Stimulated activated CD4-positive, alpha-beta T cell treated with anti-CD3 and anti-CD28 coated beads, Interleukin-1b, Interleukin-23, amount 100 ng/mL, for 4 hours (primary cell): ENCODE data around the gene PDHX.

Experiments
- DNase-seq, 2 donors: peaks; one replicate each; pipeline ENCODE4 v3.0.0-alpha.2; 2020; ENCODE audit warnings: low read depth in 2 of 2

Gene PDHX

DNA sequence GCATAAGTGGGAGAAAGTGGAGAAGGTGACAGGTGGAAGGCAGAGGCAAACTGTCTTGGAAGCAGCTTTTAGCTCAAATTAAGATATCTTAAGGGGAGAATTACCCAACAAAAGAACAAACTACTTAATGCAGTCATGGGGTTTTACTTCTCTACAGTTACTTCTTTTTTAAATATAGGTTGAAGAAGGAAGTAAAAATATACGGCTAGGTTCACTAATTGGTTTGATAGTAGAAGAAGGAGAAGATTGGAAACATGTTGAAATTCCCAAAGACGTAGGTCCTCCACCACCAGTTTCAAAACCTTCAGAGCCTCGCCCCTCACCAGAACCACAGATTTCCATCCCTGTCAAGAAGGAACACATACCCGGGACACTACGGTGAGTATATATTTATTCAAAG is 40.8 kb downstream of the PDHX start:
- no peak for DNase-seq

DNA sequence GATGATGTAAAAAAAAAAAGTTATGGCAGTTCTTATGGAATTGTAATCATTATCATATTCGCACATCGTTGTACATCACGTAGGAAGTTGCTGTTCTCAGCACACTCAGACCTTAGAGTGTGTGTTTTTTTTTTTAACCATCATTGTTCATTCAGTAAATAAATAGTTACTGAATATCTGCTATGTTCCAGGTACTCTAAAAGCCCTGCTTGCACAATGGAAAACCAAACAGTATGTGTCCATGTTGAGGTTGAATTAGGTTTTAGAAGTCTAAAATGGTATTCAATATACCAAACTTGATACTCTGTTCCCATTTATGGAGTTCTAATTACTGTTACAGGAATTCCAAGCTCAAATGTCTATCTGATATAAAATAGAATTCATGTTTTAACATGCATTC is 41.2 kb downstream of the PDHX start:
- no peak for DNase-seq

DNA sequence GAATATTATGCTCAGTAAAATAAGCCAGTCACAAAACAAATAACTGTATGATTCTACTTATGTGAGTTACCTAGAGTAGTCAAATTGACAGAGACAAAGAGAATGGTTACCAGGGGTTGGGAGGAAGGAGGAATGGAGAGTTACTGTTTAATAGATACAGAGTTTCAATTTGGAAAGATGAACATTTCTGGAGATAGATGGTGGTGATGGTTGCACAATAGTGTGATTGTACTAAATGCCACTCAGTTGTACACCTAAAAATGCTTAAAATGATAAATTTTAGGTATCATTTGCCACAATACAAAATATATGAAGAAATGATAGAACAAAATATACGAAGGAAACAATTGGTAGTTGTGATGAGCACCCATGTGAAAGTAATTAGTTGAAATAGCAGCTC is 43.4 kb downstream of the PDHX start:
- no peak for DNase-seq

DNA sequence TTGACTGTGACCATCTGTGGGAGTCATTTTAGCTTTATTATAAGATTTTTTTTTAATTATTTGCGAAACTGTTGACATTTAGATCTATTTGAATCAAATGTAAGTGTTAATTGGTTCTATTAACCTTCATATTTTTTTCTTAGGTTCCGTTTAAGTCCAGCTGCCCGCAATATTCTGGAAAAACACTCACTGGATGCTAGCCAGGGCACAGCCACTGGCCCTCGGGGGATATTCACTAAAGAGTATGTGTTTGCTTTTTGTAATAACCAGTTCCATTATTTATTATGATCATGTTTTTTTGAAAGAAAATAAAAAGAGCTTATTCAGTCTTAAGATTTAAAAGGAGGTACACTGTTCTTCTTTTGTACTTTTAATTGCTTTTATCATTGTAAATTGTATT is 43.9 kb downstream of the PDHX start:
- DNase-seq: no peak

DNA sequence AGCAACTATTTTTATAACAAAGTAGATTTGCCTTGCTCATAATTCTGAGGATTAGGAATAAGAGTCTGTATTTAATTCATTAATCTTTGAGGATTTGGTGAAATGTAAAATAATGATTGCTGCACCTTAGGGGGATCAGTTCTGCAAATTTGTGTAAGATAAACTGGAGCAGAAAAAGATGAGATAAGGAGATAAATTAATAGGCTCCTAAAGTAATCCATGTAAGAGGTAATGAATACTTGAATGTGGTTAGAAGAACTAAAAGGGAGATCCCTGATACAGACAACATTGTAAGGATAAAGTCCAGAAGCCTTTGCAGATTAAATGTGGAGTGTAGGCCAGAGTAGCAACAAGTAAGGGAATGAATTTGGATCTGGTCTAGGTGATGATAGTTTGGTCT is 45.6 kb downstream of the PDHX start:
- DNase-seq: no peak

DNA sequence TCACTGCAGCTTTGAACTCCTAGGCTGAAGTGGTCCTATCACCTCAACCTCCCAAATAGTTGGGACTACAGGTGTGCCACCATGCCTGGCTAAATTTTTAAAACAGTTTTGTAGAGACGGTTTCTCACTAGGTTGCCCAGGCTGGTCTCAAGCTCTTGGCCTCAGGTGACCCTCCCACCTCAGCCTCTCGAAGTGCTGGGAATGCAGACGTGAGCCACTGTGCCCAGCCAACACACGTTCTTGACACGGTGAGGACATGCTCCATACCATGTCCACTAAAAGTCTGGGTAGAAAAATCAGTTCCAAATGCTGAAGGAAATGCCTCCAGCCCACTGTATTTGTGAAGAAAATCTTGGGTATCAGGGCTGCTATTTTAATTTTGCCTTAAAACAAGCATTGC is 46.9 kb downstream of the PDHX start:
- DNase-seq: no peak

DNA sequence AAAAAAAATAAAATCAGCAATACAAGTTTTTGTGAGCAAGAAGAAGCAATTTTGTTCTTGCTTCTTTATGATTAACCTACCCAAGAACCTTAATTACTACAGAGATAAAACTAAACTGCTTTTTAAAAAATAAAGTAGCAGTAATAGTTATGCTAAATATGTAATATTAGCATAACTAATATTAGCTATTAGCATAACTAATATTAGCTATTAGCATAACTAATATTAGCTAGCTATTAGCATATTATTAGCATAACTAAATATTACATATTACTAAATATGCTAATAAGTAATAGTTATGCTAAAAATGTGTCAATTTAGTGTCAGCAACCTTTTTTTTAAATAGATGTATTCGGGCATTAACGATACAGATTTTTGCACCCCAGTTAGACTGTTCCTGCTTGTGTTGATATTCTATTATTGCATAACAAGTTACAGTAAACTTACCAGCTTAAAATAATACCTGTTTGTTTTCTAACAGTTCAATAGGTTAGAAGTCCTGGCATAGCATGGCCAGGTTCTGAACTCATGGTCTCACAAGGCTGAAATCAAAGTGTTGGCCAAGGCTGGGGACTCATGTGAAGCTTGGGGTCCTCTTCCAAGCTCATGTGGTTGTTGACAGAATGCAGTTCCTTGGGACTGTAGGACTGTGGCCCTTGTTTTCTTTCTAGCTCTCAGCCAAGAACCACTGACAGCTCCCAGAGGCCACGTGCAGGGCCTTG is 48.4 kb downstream of the PDHX start:
- DNase-seq: no peak

DNA sequence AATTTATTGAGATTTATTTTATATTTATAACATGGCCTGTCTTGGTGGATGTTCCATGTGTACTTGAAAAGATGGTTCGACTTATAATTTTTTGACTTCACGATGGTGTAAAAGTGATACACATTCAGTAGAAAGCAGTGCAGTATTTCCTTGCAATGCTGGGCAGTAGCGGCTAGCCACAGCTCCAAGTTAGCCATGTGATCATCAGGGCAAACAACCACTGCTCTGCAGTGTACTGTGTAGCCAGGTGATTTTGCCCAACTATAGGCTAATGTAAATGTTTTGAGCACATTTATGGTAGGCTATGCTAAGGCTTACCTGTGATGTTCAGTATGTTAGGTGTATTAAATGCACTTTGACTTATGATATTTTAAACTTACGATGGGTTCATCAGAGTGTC is 52.4 kb downstream of the PDHX start:
- DNase-seq: no peak

DNA sequence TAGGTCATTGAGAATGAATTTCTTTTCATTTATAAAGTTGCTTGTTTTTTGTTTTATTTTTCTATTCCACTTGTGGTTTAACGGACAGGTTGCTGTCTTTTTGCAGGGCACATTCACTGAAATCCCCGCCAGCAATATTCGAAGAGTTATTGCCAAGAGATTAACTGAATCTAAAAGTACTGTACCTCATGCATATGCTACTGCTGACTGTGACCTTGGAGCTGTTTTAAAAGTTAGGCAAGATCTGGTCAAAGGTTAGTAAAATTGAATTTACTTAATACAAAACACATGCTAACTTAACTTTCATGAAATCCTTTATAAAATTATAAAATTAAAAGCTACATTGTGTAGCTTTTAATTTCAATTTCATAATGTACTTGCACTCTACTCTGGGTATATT is 53.6 kb downstream of the PDHX start:
- DNase-seq: no peak

DNA sequence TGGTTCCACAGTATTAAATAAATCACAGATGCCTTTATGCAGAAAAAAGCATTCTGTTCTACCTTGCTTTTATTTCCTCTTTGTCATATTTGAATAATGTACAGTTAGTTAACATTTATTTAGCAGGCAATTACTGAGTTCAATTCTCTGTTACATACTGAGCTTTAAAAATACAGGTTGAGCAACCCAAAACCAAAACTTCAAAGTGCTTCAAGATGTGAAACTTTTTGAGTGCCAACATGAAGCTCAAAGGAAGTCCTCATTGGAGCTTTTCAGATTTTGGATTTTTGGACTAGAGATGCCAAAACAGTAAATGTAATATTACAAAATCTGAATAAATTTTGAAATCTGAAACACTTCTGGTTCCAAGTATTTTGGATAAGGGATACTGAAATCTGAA is 54.1 kb downstream of the PDHX start:
- no peak for DNase-seq

DNA sequence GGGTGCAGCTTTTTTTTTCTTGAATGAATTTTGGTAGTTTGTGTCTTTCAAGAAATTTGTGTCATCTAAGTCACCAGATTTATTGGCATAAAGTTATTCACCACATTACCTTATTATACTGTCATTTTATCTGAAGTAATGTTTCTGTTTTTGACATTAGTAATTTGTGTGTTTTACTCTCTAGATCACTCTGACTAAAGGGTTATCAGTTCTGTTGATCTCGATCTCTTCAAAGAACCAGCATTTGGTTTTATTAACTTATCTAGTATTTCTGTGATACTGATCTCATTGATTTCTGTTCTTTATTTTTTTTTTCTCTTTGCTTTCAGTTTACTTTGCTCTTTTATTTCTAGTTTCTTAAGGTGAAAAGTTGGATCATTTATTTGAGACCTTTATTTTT is 55.5 kb downstream of the PDHX start:
- no peak for DNase-seq

DNA sequence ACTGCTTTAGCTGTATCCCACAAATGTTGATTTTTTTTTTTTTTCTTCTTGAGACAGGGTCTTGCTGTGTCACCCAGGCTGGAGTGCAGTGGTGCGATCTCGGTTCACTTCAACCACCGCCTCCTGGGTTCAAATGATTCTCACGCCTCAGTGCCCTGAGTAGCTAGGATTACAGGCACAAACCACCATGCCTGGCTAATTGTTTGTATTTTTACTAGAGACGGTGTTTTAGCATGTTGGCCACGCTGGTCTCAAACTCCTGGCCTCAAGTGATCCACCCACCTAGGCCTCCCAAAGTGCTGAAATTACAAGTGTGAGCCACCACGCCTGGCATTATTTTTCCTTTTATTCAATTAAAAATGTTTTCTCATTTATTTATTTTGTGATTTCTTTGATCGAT is 55.9 kb downstream of the PDHX start:
- no peak for DNase-seq

DNA sequence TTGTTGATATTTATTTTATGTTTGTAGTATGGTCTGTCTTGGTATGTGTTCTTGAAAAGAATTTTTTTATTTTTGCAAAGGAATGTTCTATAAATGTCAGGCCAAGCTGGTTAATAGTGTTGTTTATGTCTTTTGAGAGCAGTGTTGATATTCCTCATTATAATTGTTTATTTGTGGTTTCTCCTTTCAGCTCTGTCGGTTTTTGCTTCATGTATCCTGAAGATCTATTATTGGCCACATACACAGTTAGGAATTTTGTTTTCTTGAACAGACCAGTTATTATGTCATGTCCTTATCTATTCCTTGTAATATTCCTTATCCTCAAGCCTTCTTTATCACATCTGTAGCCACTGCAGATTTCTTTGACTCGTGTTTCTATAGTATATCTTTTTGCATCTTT is 56.5 kb downstream of the PDHX start:
- DNase-seq: no peak

DNA sequence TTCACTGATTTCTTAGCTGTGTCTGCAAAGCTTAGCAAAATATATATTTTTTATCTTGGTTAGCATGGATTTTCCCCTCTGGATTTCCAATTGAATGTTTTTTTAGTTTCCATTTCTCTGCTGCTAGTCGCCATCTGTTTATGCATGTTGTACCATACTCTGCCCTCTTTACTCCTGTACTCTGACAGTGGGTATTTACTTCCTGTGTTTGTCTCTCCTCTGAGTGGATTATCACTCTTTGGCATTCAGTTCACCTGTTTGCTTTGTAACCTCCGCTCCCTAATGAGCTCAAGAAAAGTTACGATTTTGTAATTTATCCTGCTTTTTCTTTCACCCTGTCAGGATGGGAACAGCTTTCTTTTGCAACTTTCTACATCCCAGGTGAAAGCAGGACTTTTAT is 59.1 kb downstream of the PDHX start:
- DNase-seq: no peak

DNA sequence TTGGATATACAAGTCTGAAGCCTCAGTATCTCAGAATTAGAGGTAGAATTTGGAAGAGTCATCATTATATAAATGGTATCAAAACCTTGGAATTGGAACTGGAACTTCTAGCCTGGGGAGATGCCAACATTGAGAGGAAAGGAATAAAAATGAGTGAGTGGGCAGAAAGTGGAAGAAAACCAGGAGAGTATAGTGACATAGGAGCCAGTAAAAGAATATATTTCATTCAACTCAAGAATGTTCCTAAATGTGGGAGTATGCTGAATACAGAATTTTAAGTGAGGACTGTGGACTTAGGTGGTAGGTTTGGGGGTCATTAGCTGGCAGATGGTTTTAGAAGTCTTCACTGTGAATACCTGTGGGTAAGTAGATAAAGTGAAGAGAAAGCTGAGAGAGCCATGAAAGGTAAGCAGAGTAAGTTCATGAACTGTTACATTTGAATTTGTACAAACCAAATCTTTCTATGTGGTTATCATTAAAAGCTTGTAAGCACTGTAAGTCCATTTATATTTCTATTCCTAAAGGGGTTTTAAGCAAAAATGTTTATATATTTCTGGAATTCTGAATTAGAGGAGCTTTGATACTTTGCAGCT is 60.2 kb downstream of the PDHX start:
- DNase-seq: no peak

DNA sequence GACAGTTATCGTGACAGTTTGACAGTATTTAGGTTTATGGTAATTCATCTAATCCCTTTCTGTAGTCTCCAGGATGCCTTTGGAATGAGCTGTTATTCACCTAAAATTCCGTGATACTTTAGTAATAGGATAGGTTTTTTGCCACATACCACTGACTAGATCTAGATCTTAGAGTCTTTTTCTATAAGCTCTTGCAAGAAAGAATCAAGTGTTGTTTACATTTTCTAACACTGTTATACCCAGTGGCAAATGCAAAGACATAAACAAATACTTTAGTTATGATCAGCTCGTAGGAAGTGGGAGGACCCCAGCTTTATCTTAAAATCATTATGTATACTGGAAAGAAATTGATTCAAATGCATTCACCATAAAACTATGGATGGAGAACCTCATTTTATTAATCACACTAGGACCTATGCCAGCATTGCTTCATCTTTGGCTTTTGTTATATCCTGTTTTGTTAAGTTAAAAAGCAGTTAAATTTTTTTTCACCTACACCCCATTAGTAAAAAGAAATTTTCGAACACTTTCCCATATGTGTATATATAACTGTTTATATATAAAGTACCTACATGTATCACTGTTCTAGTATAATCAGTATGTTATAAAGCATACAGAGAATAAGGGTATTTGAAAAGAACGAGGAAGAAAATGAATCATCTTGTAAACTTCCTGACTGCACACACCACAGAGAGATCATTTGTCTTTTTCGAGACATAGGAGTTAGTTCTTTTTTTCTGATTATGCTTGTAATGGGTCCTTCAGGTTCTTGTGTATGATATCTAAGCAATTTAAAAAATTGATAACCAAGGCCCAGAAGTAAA is 60.9 kb downstream of the PDHX start:
- DNase-seq: no peak

DNA sequence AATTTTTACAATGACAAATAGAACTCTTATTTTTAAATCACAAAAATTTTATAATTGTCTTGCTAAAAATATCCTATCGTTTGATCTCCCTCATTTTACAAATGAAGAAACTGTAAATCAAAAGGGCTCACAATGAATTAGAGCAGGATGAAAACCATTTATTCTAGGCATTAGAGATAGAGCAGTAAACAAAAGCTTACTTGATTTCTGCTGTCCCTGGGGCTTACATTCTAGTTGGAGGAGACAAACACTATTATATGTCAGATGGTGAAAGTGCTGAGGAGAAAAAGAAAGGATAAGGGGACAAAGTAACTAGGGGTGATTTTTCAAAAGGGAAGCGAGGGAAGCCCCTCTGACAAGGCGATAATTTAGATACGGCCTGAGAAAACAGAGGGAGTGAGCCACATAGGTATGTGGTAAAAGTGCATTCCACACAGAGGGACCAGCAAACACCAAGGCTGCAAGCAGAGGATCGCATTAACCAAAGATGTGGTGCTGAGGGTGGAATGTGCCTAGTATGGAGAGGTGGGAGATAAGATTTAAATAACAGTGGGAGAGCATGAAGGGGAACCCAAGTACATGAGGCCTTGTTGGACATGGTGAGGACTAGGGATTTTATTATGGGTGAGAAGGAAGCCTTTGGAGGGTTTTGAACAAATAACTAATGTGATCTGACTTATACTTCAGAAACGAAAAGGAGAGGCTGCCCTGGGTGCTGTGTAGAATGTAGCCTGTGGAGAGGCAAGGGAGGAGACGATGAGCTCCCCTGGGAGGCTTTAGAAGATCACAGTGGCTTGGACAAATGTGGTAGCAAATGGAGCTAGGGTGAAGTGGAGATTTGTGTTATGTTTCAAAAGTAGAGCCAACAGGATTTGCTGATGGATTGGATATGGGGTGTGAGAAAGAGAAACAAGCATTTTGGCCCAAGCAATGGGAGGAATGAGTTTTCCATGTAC is 62.1 kb downstream of the PDHX start:
- DNase-seq: no peak

DNA sequence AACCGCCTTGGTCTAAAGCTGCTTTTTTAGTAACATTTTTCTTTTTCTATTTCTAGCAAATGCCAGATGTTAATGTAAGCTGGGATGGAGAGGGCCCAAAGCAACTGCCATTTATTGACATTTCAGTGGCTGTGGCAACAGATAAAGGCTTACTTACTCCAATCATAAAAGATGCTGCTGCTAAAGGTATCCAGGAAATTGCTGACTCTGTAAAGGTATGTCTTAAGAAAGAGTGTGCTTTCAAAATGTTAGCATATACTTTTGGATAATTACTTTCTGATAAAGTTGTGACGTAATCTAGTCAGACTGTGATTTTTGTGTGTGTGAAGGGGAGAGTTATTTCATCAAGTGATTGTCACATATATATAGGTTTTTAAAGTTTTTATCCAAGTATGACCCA is 68.1 kb downstream of the PDHX start:
- no peak for DNase-seq

DNA sequence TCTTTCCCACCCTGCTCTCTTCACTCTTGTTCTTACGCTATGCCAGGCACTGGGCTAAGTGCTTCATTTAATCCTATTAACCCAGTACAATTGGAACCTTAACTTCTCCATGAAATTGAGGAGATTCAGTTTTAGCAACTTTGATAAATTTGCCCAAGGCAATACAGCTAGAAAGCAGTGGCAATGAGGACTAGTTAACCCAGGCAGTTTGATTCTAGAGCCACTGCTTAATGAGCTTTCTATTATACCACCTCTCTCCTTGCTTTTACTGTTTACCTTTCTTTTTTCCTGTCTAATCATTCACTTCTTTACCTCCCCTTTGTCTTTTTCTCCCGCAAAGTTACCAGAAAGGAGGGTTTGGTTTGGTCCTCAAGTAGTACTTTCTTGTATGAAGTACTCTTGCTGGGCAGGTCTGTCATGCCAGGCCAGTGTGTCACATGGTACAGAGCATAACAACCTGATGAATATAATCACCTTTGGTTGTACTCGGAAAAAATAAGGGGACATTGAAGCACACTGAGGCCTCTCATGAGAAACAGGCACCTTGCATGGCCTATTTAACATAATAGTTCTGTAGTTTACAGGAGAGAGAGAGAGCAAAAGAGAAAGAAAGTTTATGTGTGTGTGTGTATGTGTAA is 70.6 kb downstream of the PDHX start:
- DNase-seq: no peak

DNA sequence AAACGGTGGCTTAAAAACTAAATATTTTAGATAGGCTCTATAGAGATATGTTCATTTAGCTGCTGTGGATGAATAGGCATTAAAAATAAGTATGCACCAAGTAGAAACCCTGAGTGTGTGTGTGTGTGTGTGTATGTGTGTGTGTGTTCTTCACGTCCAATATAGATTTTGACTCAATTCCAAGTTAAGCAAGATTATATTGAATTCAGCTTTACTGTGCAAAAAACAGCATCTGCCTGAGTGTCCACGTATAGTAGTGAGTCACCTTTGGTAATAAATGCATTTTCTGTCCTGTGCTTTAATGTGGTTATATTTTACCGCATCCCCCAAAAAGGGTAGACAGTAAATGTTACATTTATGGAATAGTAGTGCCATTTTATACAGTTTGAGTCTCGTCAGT is 71.2 kb downstream of the PDHX start:
- DNase-seq: no peak
